CD4-positive, alpha-beta T cell treated with Interferon gamma for 1 hour (primary cell): ENCODE data around the gene CASP3.
"Not testable (repeated sequence)": the region's sequence is repeated elsewhere in the genome, so short reads cannot be mapped to it uniquely, and the experiment has no call there.

Source experiments
- DNase-seq: peaks from one replicate; pipeline ENCODE4 v3.0.0-alpha.2; 2020

Gene CASP3

GRCh38 chr4:184662236-184662635 is 13.0 kb upstream of the CASP3 start:
- DNase-seq: no peak

- no peak for DNase-seq
These were observed 11.7 kb upstream of the CASP3 start for GRCh38 chr4:184660978-184661377.

- not testable (repeated sequence) for DNase-seq
These were observed 8.6 kb upstream of the CASP3 start for GRCh38 chr4:184657820-184658219.

DNA sequence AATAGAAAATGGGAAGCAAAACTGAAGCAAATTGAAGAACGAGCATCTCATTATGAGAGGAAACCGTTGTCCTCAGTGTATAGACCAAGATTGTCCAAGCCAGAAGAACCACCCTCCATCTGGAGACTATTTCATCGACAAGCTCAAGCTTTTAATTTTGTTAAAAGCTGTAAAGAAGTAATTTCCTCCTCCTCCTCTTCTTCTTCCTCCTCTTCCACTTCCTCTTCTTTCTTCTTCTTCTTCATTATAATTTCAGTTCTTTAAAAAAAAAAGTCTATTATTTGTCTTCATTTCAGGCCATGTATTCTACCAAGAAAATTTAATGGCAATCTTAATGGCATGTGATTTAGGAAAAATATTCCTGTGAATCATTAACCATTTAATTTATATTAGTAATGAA is 7.9 kb upstream of the CASP3 start:
- no peak for DNase-seq

- no peak for DNase-seq
These were observed 6.9 kb upstream of the CASP3 start for GRCh38 chr4:184655889-184656869.

DNA sequence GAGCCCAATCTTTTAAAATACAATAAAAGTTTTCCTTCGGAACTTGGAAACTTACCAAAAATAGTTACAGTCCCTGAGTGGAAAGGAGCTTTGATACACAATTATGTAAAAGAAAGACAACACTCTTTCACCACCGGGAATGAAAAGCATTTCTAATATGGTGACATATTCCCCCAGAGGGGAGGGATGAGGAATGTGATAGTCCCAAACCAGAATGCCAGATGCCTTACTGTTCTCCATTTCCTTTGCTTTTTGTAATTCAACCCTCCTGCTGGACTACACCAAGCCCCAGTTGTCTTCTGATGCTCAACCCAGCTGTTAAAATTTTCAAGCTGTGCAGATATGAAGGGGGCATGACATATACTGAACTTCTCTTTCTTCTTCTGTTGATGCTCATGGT is 4.4 kb upstream of the CASP3 start:
- no peak for DNase-seq

GRCh38 chr4:184652681-184653080 is 3.4 kb upstream of the CASP3 start:
- DNase-seq: not testable (repeated sequence)

GRCh38 chr4:184651899-184652298 is 2.7 kb upstream of the CASP3 start:
- no peak for DNase-seq

DNA sequence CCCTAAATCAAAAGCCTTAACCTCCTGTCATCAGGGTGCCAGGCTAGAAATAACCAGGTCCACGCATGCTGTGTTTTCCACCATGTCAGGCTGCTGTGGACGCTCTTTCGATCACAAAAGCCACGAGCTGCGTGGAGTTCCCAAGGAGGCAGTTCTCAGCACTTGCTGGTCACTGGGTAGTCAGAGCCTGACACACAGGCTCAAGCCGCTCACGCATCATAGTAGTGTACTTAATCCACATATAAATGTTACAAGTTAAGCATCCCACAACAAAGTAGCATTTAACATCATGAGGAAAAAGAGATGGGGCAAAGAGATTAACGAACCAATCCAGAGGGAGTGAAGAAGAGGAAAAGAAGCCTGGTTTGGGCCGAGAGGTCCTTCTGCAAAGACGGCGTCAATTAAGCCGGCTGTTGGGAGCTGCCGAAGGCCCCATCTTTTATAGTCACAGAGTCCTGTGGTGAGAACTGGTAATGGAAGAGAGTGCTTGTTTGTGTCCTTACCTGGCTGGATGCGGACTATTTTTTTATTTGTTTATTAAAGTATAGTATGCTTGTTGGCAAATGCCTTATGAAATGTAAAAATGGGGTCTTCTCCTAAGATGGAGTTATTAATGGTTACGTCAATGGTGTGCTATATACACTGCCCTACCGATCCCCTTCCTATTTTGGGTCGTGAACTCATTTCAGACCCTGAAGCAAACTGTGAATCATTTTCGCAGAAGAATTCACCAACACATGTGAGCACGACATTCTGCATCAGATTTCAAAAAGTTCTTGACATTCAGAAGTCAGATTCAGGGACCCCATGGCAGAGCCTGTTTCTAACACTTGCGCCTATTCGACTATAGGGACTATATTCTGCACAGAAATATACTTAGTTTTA is 966 bp upstream of the CASP3 start:
- DNase-seq: peak; percentile 7

DNA sequence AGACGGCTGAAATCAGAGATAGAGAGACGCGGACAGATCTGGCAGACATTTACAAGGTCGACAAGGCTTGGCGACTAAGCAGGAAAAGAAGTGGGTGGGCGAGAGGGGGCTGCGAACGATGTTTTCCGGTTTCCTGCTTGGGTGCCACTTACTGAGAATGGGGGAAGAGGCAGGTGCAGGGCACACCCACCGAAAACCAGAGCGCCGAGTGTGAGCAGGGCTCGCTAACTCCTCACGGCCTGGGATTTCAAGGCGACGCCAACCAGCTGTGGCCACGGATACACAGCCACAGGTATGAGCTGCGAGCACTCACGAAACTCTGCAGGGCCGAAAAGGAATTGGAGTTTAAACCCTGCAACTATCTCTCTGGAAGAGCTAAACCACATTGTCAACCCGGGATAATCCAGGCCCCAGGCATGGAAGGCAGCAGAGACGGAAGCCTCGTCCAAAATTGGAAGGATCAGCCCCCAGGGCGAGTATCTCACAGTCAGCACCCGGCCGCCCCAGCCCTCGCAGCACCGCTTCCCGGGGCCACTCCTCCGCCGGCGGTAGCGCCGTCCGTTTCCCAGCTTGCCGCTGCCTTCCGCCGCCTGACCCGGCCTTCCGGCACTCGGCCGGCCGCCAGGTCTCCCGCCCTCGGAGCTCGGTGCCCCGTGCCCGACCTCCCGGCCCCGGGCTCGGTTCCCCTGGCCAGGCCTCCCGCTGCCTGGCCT is 778 bp downstream of the CASP3 start:
- DNase-seq: peak; percentile 15

DNA sequence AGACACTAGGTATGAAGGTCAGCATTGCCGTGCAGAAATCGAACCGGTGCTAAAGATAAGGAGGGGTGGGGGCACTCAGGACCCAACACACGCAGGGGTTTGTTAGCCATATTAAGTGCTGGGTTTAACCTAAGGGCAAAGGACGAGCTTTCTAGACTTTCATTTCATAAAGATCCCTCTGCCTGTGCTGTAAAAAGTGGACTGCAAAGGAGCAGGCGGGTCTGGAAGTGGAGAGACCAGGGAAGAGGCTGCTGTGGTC is 1.3 kb downstream of the CASP3 start:
- no peak for DNase-seq

DNA sequence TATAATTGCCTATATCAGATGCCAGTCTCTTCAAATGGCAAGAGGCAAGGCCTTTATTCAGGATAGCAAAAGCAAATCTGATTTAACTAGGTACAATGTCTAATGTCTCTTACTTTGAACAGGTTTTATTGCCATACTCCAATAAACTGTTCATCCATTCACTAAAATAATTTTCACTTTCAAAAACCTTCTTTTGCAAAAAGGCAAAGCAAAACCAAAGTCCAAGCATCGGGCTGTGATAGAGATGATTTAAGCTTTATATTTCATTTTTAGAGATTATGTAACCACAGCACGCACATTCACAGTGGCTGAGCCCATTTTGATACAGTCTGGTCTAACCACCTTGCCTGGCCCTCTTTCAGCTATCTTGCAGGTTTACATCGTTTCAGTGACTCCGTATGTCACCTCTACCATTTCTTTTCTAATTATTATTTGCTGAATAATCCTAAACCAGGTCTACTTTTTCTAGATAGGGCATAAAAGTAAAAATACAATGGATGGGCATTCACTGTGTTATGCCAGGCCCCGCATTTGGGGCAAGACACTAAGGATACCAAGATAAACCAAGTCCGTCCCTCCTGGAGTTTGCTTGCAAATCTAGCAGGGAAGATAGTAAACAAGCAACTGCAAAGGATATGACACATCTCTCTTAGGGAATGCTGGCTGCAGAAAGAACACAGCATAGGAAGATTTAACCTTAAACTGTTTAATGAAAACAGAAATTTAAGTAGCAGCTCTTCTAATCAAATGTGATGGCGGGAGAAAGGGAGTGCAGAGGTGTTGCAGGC is 1.8 kb downstream of the CASP3 start:
- no peak for DNase-seq

- no peak for DNase-seq
These were observed 3.2 kb downstream of the CASP3 start for GRCh38 chr4:184645904-184646610.

DNA sequence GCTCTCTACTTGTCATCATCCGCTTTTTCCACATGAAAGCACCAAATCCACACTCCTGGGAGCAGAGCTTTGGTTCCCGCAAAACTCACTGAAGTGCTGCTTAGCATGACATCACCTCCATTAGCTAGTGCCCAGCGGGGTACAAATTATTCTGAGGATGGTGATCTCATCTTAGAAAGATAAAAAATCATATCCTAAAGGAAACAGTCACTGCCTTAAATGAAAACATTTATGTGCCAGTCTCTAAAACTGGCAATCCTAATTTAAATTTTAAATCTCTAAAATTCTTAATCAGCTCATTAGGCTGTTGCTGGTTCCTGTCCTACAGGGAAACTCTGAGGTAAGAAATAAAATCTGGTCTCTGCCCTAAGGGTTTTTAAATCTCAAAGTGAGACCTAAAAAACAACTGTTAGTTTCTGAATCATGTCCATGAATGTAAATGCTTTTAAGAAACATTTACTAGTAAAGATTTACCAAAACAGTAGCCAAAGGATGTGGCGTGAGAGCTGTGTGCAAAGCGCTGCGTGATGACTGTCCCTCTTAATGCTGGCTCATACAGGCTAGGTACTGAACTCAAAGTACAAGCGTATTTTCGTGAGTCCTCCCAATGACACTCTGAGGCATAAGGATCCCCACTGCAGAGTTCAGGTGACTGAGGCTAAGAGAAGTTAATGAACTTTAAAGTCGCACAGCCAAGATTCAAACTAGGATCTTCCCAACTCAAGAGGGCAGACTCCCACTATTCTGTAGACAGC is 4.5 kb downstream of the CASP3 start:
- no peak for DNase-seq

DNA sequence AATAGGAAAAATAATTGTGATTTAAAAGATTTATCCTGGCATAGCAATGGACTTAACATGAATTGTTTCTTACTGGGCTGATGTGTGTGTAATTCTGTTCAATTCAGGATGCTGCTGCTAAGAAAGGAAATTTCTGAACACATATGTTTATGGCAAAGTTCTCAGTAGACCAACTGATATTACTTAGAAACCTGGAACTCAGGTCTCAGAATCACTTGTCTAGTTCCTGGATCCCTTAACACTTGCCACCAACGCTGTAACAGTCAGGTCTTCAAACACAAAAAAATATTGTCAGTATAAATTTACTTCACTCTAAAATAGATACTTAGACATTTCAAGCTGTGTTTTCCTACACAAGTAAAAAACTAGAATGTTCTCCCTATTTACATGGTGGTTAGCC is 5.5 kb downstream of the CASP3 start:
- DNase-seq: no peak

GRCh38 chr4:184641451-184641850 is 7.8 kb downstream of the CASP3 start:
- no peak for DNase-seq

DNA sequence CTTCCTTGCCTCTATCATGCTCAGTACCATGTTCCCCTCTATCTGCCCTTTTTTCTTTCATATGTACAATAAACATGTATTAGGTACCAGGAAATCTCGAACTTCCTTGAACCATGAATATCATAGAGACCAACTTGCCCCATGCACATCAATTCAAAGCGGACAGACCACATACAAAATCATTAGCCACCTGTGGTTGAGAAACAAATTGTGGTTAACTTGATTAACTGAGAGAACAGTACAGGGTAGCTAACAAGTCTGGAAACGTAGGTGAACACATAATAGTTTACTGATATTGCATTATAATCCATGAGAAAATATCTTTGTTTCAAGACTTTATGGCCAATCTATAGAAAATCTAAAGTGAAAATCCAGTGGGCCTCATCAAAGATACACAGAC is 8.2 kb downstream of the CASP3 start:
- no peak for DNase-seq

- DNase-seq: no peak
These were observed 12.3 kb downstream of the CASP3 start for GRCh38 chr4:184636897-184637296.

DNA sequence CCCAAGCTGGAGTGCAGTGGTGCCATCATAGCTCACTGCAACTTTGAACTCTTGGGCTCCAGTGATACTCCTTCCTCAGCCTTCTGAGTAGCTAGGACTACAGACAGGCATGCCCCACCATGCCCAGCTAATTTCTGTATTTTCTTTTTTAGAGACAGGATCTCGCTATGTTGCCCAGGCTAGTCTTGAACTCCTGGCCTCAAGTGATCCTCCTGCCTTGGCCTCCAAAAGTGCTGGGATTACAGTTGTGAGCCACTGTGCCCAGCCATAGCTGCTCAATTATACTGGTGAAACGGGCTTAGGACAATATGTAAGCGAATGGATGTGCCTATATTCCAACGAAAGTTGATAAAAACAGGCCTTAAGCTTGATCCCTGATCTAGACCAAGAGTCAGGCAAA is 13.1 kb downstream of the CASP3 start:
- no peak for DNase-seq

DNA sequence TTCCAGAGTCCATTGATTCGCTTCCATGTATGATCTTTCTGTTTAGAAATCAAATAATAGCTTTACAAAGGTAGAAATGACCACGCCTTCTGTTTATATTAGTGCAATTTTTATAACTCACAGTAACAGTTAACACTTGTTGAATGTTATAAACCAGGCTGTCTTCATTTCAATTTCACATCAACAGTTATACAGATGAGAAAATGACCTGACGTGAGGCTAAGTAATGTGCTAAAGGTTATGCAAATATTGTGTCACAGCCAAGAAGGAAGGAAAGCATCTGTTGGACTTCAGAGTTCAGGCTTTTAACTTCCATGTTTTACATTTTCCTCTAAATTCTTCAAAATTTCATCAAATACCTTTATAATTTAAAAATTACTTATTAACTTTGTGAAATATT is 13.9 kb downstream of the CASP3 start:
- no peak for DNase-seq

DNA sequence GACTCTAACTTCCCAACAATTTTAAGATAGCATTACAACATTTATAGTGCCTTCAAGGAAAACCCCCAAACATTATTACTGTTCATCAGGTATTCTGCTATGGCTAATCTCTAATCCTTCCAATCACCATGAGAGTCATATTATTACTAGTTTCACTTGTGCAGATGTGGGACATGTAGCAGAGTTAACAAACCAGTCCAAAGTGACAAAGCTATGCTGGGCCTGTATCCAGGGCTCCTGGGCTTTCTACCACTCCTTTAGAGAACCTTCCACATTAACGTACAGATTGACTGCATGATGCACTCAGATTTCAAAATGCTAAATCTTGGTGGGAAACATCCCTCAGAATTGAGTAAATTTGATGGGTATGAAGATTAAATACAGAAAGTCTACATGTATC is 16.4 kb downstream of the CASP3 start:
- no peak for DNase-seq
